ENCODE data around the gene RPS15A. TPM values are rescaled to one million over a fixed set of nuclear protein-coding genes. Genes with fewer than 3 reads are reported as not detected.
A peak's percentile ranks its signal among the peaks of the same experiment; 100 is the strongest.

The RPS15A gene
- total and polyA plus RNA-seq, 2 donors (not counting 1 experiment from before 2014, with no cell fraction given): 1,585 to 3,828 TPM

DNA sequence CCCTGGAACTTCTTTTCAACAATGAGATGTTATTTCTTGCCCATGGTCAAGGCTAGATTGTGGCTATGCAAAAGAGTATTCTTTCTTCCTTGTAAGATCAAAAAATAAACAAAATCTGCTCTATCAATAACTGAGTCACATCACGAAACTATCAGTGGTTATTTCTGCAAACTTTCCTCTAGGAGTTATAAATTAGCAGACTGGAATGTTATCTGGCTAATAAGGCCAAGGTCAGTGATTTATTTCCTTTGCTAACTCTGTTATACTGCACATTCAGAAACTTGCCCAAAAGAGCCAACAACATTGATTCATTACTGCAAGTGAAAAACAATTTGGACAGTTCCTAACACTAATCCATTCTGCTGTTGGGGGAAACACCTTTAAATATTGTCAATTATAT, 6.2 kb upstream of the RPS15A start:
- Histone ChIP-seq H3K4me1 (ENCODE audit: control insufficient read depth, extremely low read depth, insufficient read depth, low read length) (peaks cover 2% of the 10 kb centered on the region), H3K36me3 (ENCODE audit: control insufficient read depth, insufficient read depth, low read length) (peaks cover 10% of the 10 kb centered on the region), H4K20me1 (ENCODE audit: control insufficient read depth, extremely low read depth, insufficient read depth, low read length) (no peaks in the 10 kb centered on the region), H3K9ac (ENCODE audit: insufficient read depth, low read length) (no peak overlapping the region), H3K27me3 (ENCODE audit: control insufficient read depth, insufficient read depth, low read length) (no peaks in the 10 kb centered on the region), H3K4me2 (ENCODE audit: extremely low read depth, insufficient read depth, low read length) (no peak overlapping the region), H3K9me3 (ENCODE audit: control insufficient read depth, insufficient read depth, low read depth, low read length) (no peaks in the 10 kb centered on the region), H3K4me3 (replicated peaks in 1 of 4; ENCODE audit: control extremely low read depth in 1 of 4, insufficient read depth in 1 of 4, low read depth in 3 of 4, low read length in 4 of 4) (no peak overlapping the region), H3K79me2 (ENCODE audit: control insufficient read depth, insufficient read depth, low read length) (peaks cover 63% of the 10 kb centered on the region), H3K27ac (ENCODE audit: insufficient read depth, low read length) (no peak overlapping the region), H2AFZ (ENCODE audit: low read length) (no peak overlapping the region)
- TF ChIP-seq, protein P1, sequence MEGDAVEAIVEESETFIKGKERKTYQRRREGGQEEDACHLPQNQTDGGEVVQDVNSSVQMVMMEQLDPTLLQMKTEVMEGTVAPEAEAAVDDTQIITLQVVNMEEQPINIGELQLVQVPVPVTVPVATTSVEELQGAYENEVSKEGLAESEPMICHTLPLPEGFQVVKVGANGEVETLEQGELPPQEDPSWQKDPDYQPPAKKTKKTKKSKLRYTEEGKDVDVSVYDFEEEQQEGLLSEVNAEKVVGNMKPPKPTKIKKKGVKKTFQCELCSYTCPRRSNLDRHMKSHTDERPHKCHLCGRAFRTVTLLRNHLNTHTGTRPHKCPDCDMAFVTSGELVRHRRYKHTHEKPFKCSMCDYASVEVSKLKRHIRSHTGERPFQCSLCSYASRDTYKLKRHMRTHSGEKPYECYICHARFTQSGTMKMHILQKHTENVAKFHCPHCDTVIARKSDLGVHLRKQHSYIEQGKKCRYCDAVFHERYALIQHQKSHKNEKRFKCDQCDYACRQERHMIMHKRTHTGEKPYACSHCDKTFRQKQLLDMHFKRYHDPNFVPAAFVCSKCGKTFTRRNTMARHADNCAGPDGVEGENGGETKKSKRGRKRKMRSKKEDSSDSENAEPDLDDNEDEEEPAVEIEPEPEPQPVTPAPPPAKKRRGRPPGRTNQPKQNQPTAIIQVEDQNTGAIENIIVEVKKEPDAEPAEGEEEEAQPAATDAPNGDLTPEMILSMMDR (conservative IDR thresholded peaks at IDR 0.05 in 1 of 2, IDR thresholded peaks at IDR 0.05 in 1 of 2; ENCODE audit: low read depth in 1 of 2, low read length in 2 of 2): no peak
- TF ChIP-seq EZH2 (IDR thresholded peaks at IDR 0.05; ENCODE audit: low read length, missing control alignments): no peak
- no peak for DNase-seq (ENCODE audit: low read depth in 2 of 2)

DNA sequence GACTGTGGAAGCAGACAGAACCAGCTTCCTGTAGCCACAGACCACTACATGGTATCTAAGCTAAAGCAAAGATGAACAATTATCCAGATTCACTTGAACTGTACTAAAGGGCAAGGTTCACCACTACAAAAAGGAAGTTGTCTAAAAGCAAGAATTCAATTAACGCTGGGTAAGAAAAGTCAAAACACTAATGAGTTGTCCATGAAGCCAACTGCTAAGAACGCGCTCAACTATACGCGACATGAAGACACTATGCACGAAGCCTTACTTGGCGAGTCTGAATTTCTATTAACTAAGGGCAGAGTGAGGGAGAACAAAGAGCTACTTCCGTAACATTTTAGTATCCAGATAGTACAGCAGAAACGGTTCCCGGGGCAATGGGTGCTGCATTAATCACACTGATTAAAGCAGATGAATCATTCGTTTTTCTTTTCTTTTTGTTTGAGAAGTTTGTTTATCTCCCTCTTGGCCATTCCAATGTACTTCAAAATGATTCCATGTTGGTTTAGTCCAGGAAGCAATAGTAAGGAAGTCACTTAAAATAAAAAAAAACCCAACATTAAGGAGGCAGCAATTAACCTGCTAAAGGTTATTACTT, 2.8 kb upstream of the RPS15A start:
- DNase-seq (ENCODE audit: low read depth in 2 of 2): peak in 1 of 2 donors; percentile 60

DNA sequence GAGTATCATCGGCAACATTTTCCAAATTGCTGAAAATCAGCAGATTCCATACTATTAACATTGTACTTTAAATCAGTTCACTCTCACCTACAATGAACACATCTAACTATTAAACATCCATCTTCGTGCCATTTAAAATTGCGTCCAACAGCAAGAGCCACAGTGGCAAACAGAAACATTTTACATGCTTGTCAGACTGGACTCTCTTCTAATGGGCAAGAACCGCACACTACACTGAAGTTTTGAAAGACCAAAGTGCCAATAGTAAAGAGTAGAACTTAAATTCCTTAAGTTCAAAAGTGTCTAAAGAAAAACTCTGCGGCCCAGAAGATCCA, 652 bp downstream of the RPS15A start:
- peaks cover 22% of the 10 kb centered on the region for H3K36me3 ChIP-seq (ENCODE audit: control insufficient read depth, insufficient read depth, low read length)
- H3K27ac ChIP-seq (ENCODE audit: insufficient read depth, low read length): peak overlapping the region; percentile 84
- no peak overlapping the region for H2AFZ ChIP-seq (ENCODE audit: low read length)
- peaks cover 11% of the 10 kb centered on the region for H4K20me1 ChIP-seq (ENCODE audit: control insufficient read depth, extremely low read depth, insufficient read depth, low read length)
- DNase-seq (ENCODE audit: low read depth in 2 of 2): no peak
- peak overlapping the region; percentile 97 for H3K4me2 ChIP-seq (ENCODE audit: extremely low read depth, insufficient read depth, low read length)
- H3K79me2 ChIP-seq (ENCODE audit: control insufficient read depth, insufficient read depth, low read length): peaks cover 62% of the 10 kb centered on the region
- no peaks in the 10 kb centered on the region for H3K9me3 ChIP-seq (ENCODE audit: control insufficient read depth, insufficient read depth, low read depth, low read length)
- peak overlapping the region; percentile 71 to 100 (median 83) for H3K4me3 ChIP-seq (replicated peaks in 1 of 4; ENCODE audit: control extremely low read depth in 1 of 4, insufficient read depth in 1 of 4, low read depth in 3 of 4, low read length in 4 of 4)
- no peaks in the 10 kb centered on the region for H3K27me3 ChIP-seq (ENCODE audit: control insufficient read depth, insufficient read depth, low read length)
- peak overlapping the region; percentile 85 for H3K9ac ChIP-seq (ENCODE audit: insufficient read depth, low read length)
- peaks cover 11% of the 10 kb centered on the region for H3K4me1 ChIP-seq (ENCODE audit: control insufficient read depth, extremely low read depth, insufficient read depth, low read length)
- TF ChIP-seq, protein P1 (conservative IDR thresholded peaks at IDR 0.05 in 1 of 2, IDR thresholded peaks at IDR 0.05 in 1 of 2; ENCODE audit: low read depth in 1 of 2, low read length in 2 of 2): no peak
- TF ChIP-seq EZH2 (IDR thresholded peaks at IDR 0.05; ENCODE audit: low read length, missing control alignments): no peak

More for the DNA sequence above, 2.8 kb upstream of the RPS15A start:
- no peak for TF ChIP-seq EZH2 (IDR thresholded peaks at IDR 0.05; ENCODE audit: low read length, missing control alignments)
- TF ChIP-seq, protein P1 (conservative IDR thresholded peaks at IDR 0.05 in 1 of 2, IDR thresholded peaks at IDR 0.05 in 1 of 2; ENCODE audit: low read depth in 1 of 2, low read length in 2 of 2): no peak
- Histone ChIP-seq H3K27ac (ENCODE audit: insufficient read depth, low read length) (no peak overlapping the region), H3K4me1 (ENCODE audit: control insufficient read depth, extremely low read depth, insufficient read depth, low read length) (peaks cover 4% of the 10 kb centered on the region), H4K20me1 (ENCODE audit: control insufficient read depth, extremely low read depth, insufficient read depth, low read length) (peaks cover 2% of the 10 kb centered on the region), H3K4me2 (ENCODE audit: extremely low read depth, insufficient read depth, low read length) (no peak overlapping the region), H3K27me3 (ENCODE audit: control insufficient read depth, insufficient read depth, low read length) (no peaks in the 10 kb centered on the region), H3K9me3 (ENCODE audit: control insufficient read depth, insufficient read depth, low read depth, low read length) (no peaks in the 10 kb centered on the region), H2AFZ (ENCODE audit: low read length) (no peak overlapping the region), H3K4me3 (replicated peaks in 1 of 4; ENCODE audit: control extremely low read depth in 1 of 4, insufficient read depth in 1 of 4, low read depth in 3 of 4, low read length in 4 of 4) (no peak overlapping the region), H3K36me3 (ENCODE audit: control insufficient read depth, insufficient read depth, low read length) (peaks cover 10% of the 10 kb centered on the region), H3K9ac (ENCODE audit: insufficient read depth, low read length) (no peak overlapping the region), H3K79me2 (ENCODE audit: control insufficient read depth, insufficient read depth, low read length) (peaks cover 51% of the 10 kb centered on the region)
